LNCaP clone FGC (cell line): ENCODE measurements around the gene GNAQ.

Source experiments
- DNase-seq: peaks from one replicate; pipeline ENCODE4 v3.0.0-alpha.2; 2011; ENCODE audit warnings: low read depth
- H3K4me3 ChIP-seq: 2 replicates; pipeline ENCODE4 v1.5.1; 2011; ENCODE audit warnings: mild to moderate bottlenecking, low read depth, low read length, control low read depth
- CTCF ChIP-seq: IDR thresholded peaks from 2 replicates; pipeline ENCODE4 v1.5.1; 2012; ENCODE audit warnings: mild to moderate bottlenecking; ENCODE audit not compliant: control insufficient read depth, insufficient read depth; ENCODE audit errors: extremely low read depth

Gene GNAQ

DNA sequence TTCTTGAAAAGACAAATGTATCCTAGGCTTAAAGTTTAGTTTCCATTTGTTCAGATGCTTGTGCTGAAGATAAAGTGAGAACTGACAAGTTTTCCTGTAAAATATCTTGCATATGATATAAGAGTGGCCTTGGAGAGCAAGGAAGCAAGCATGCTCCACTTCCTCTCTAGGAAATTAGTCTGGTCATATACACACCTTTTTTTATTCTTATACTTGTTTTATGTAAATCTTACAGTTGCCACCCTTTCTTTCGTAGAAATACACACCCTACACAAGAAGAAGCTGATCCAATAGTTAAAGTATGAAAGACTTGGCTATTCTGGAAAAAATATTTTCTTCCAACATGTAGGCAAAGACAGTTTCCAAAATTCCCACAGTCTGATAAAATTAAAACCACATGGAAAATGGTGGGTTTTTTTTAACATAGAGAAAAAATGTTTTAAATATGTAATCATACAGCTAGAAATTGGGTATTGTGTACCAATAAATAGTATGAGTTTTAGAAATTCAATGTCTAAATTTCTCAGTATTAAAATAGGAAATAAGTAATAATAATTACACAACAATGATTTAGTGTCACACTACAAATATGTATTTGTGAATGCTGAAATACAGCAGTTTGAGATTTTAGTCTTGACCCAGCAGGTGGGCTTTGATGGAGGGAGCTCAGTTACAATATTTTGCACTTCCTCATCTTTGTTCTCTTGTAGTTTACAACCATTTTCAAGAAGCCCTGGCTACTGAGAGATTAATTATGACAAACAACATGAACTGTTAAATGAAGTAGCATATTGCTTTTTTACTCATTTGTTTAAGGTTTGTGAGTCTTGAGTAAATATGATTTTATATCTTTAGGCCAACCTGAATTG is 197.8 kb downstream of the GNAQ start:
- TF ChIP-seq CTCF, result no peak
- no peak for DNase-seq

GRCh38 chr9:77832639-77833038 is 199.0 kb downstream of the GNAQ start:
- TF ChIP-seq CTCF, result no peak
- no peak overlapping the region for H3K4me3 ChIP-seq
- no peak for DNase-seq

More for the DNA sequence above, 197.8 kb downstream of the GNAQ start:
- no peak overlapping the region for H3K4me3 ChIP-seq

DNA sequence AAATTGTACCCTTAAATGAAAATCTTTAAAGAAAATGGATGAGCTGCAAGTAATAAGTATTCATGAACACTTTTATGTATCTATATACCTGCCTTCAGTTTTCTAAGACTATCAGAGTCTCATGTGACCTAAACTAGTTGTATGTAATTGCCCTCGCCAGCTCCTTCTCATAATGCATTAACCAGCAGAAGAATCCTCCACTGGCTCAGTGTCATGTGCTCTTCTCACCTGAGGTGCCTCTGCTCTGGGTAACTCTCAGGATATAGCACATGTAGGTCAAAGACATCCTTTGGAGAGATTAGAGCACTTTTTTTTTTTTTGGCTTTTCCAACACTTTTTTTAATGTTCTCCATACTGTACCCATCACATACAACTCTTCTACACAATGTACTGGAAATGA is 199.8 kb downstream of the GNAQ start:
- no peak overlapping the region for H3K4me3 ChIP-seq
- TF ChIP-seq CTCF, result no peak
- DNase-seq, result no peak

- TF ChIP-seq CTCF, result no peak
- no peak for DNase-seq
- H3K4me3 ChIP-seq, result no peak overlapping the region
Measured at GRCh38 chr9:77830618-77831285, 200.9 kb downstream of the GNAQ start.

GRCh38 chr9:77829420-77829819 is 202.2 kb downstream of the GNAQ start:
- H3K4me3 ChIP-seq, result no peak overlapping the region
- DNase-seq, result no peak
- no peak for TF ChIP-seq CTCF

- no peak overlapping the region for H3K4me3 ChIP-seq
- no peak for DNase-seq
- TF ChIP-seq CTCF, result no peak
Measured at GRCh38 chr9:77827104-77827784, 204.4 kb downstream of the GNAQ start.
